Chondrocyte (in vitro differentiated cells): Measurements from ENCODE around the gene C1QTNF5. TPM values are rescaled to one million over a fixed set of nuclear protein-coding genes. Genes with fewer than 3 reads are reported as not detected.

Source experiments
- DNase-seq: peaks from one replicate; pipeline ENCODE4 v3.0.0; 2021; ENCODE audit warnings: mixed read lengths, low spot score
- H3K27ac Mint-ChIP-seq: one replicate; pipeline ENCODE4 v1.8.0; 2021; ENCODE audit warnings: mild to moderate bottlenecking, moderate library complexity, mixed read lengths; ENCODE audit not compliant: unreplicated experiment
- H3K27me3 Mint-ChIP-seq: 2 replicates; pipeline ENCODE4 v1.8.0; 2021; ENCODE audit warnings: low read depth, mixed read lengths
- H3K36me3 Mint-ChIP-seq: 2 replicates; pipeline ENCODE4 v1.8.0; 2021; ENCODE audit warnings: low read depth, mixed read lengths
- H3K4me1 Mint-ChIP-seq: 2 replicates; pipeline ENCODE4 v1.8.0; 2021; ENCODE audit warnings: low read depth, mild to moderate bottlenecking, mixed read lengths
- H3K4me3 Mint-ChIP-seq: one replicate; pipeline ENCODE4 v1.8.0; 2021; ENCODE audit warnings: mild to moderate bottlenecking, moderate library complexity, mixed read lengths; ENCODE audit not compliant: unreplicated experiment
- H3K9me3 Mint-ChIP-seq: 2 replicates; pipeline ENCODE4 v1.8.0; 2021; ENCODE audit warnings: low read depth, mixed read lengths
- total RNA-seq: library from RNA; stranded (reverse); gene quantifications from 3 replicates; pipeline ENCODE4 v1.2.1, GENCODE V29; 2021
- TF ChIP-seq, protein P1 (sequence below): fragments of 200-600 bp; sonication (generic); IDR thresholded peaks from 2 replicates; pipeline ENCODE4 v1.5.0; 2021; ENCODE audit warnings: antibody characterized with exemption, mild to moderate bottlenecking, moderate library complexity

Gene C1QTNF5
- total RNA-seq, 1 donor from 2014 or later = 67.1 TPM

DNA sequence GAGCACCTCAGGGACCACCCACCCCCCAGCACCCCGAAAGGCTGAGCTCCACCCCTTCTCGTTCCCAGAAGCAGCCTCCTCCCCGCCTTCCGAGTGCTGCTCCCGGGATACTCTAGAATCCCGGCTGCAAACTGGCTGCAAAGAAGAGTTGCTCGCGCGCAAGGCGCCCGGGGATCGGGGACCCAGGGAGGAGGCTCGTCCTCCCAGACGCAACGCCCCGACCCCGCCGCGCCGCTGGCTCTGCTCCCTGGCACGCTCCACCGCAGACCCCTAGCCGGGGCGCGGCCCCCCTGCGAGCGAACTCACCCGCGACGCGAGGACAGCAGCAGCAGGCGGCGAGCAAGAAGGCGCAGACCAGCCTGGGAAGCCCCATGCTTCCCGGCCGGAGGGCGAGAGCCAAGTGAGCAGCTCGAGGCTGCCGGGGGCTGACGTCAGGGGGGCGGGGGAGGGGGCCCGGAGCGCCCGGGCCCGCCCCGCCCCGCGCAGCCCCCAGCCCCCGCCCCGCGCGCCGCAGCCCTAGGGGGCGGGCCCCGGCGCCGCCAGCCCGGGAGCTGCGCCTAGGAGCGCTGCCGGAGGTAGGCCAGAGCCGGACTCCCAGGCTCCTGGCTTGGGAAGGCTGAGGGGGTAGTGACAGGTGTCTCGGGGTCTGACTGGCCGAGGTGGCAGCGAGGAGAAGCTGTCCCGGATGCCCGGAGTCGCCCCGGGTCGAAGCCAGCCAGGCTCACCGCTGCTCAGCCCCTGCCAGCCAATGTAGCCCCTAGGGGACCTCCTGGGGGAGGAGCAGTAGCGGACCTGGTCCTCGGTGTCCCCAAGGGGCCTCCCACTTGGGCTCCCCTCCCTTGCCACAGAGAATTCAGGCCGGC is 23.7 kb downstream of the C1QTNF5 start, which contains the start of gene MCAM:
Gene MCAM, minus strand, starts transcription at position 402 of the 863 bp plus-strand sequence. Its CDS starts 29 bp downstream, at position 373.
- H3K9me3 Mint-ChIP-seq = no peaks in the 10 kb centered on the region
- TF ChIP-seq, protein P1, sequence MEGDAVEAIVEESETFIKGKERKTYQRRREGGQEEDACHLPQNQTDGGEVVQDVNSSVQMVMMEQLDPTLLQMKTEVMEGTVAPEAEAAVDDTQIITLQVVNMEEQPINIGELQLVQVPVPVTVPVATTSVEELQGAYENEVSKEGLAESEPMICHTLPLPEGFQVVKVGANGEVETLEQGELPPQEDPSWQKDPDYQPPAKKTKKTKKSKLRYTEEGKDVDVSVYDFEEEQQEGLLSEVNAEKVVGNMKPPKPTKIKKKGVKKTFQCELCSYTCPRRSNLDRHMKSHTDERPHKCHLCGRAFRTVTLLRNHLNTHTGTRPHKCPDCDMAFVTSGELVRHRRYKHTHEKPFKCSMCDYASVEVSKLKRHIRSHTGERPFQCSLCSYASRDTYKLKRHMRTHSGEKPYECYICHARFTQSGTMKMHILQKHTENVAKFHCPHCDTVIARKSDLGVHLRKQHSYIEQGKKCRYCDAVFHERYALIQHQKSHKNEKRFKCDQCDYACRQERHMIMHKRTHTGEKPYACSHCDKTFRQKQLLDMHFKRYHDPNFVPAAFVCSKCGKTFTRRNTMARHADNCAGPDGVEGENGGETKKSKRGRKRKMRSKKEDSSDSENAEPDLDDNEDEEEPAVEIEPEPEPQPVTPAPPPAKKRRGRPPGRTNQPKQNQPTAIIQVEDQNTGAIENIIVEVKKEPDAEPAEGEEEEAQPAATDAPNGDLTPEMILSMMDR = no peak
- no peaks in the 10 kb centered on the region for H3K27me3 Mint-ChIP-seq
- peak within 1 kb of the TSS; percentile 98 for H3K27ac Mint-ChIP-seq
- peak within 1 kb of the TSS; percentile 80 for H3K4me3 Mint-ChIP-seq
- peaks cover 13% of the 10 kb centered on the region for H3K36me3 Mint-ChIP-seq
- peaks cover 57% of the 10 kb centered on the region for H3K4me1 Mint-ChIP-seq
- DNase-seq = no peak

DNA sequence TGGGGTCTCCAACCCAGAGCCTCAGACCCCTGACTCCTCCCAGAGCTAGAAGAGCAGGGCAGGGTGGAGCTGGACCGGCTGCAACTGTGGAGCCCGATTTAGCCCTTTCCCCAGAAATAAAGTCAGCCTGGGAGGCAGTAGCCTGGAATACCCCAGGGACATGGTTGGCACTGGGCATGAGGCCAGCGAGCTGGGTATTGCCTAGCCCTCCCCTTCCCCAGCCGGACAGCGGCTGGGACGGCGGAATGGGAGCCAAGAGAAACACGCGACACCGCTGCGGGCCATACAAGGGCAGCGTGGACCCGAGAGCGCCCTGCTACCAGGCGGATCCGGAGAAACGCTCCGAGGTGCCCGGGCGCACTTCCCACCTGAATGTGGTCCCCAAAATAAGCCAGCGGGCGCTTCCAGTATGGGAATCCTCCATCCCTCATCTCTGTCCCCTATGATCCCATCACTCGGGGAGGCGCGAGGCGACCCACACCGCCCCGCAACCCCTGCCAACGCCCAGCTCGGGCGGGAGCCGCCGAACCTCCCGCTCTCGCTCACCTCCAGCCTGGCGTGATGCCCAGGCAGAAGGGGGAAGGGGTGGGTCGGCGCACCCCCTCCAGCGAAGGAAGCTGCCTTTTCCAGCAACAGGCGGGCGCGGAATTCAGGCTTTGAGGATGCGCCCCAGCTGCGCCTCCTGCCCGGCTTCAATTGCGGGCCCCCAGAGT is 24.5 kb downstream of the C1QTNF5 start:
- Mint-ChIP-seq H3K4me1 (peaks cover 51% of the 10 kb centered on the region), H3K36me3 (peaks cover 15% of the 10 kb centered on the region), H3K9me3 (no peaks in the 10 kb centered on the region), H3K27ac (peak overlapping the region; percentile 83), H3K4me3 (peak overlapping the region; percentile 80), H3K27me3 (no peaks in the 10 kb centered on the region)
- TF ChIP-seq, protein P1 = no peak
- DNase-seq = no peak

DNA sequence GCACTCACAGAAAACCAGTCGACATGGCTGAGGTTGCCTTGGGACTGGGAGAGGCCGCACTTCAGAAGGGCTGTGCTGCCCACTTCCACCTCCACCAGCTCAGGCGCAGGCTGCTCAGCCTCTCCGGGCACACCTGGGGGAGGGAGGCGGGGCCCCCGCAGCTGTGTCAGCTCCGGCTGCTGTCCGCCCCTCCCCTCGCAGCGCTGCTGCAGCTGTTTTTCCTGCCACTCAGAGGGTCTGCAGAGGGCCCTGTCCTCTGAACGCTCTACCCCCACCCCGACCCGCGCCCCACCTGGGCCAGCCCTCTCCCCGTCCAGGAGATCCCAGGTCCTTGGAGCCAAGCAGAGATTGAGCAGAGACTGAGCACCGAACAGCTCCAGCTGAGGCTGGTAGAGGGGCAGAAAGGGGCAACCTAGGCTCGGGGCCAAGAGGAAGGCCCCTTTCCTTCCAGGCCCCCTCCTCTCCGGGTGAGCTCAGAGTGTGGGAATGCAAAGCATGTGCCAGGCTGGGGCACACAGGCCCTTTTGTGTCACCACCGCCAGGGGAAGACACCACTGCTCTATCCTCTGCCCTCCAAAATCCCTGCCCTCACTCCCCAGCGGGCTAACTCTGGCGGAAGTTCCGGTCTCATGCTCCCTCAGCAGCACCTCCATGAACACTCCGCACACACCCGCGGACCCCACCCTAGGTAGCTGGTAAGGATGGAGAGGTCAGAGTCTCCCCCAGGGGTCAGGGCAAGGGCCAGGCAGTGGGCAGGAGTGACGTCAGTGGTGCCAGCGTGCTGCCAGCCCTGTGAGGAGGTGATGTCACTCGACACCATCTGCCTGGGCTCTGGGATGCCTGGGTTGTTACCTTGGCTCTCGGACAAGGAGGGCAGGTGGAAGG is 25.3 kb downstream of the C1QTNF5 start:
- TF ChIP-seq, protein P1 = peak; percentile 62
- no peak for DNase-seq
- Mint-ChIP-seq H3K4me1 (peaks cover 48% of the 10 kb centered on the region), H3K27me3 (no peaks in the 10 kb centered on the region), H3K9me3 (no peaks in the 10 kb centered on the region), H3K4me3 (peak overlapping the region; percentile 80), H3K27ac (peak overlapping the region; percentile 83), H3K36me3 (peaks cover 16% of the 10 kb centered on the region)

DNA sequence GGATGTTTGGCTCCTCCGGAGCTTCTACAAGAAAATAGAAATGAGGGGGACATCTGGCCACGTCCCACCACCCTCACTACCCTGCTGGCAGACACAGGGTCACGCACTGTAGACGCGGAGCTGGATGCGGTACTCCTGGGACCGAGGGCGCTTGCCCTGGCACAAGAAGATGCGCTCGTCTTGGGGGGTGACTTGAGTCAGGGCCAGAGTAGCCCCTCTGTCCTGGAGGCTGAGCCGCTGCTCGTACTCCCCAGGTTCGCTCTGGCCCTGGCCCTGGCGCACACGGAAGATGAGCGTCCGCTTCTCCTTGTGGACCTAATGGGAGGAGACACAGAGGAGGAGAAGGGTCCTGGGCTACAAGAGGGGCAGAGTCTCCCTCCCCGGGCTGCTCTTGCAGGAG is 26.0 kb downstream of the C1QTNF5 start:
- TF ChIP-seq, protein P1 = no peak
- Mint-ChIP-seq H3K36me3 (peaks cover 19% of the 10 kb centered on the region), H3K27me3 (no peaks in the 10 kb centered on the region), H3K4me1 (peaks cover 44% of the 10 kb centered on the region), H3K9me3 (no peaks in the 10 kb centered on the region), H3K4me3 (peak overlapping the region; percentile 80), H3K27ac (peak overlapping the region; percentile 83)
- no peak for DNase-seq
